T-helper 1 cell treated with Interleukin-12 subunit alpha and Interleukin-12 subunit beta and Interleukin-4 antibody, amounts not matched to agents 30 μg/mL and 1 μg/mL, for 36 hours (primary cell): Measurements from ENCODE around the gene CCDC200.
A peak's percentile ranks its signal among the peaks of the same experiment; 100 is the strongest.
"Not testable (repeated sequence)": the region's sequence is repeated elsewhere in the genome, so short reads cannot be mapped to it uniquely, and the experiment has no call there.

Source experiments
- H3K27ac Mint-ChIP-seq: one replicate; pipeline ENCODE4 v1.8.0; 2021; ENCODE audit warnings: mild to moderate bottlenecking, mixed read lengths
- H3K27me3 Mint-ChIP-seq: one replicate; pipeline ENCODE4 v1.8.0; 2021; ENCODE audit warnings: low read depth, mixed read lengths
- H3K36me3 Mint-ChIP-seq: one replicate; pipeline ENCODE4 v1.8.0; 2021; ENCODE audit warnings: low read depth, mixed read lengths
- H3K4me1 Mint-ChIP-seq: one replicate; pipeline ENCODE4 v1.8.0; 2021; ENCODE audit warnings: low read depth, mixed read lengths
- H3K4me3 Mint-ChIP-seq: one replicate; pipeline ENCODE4 v1.8.0; 2021; ENCODE audit warnings: mild to moderate bottlenecking, moderate library complexity, mixed read lengths
- H3K9me3 Mint-ChIP-seq: one replicate; pipeline ENCODE4 v1.8.0; 2021; ENCODE audit warnings: mixed read lengths

Gene CCDC200

DNA sequence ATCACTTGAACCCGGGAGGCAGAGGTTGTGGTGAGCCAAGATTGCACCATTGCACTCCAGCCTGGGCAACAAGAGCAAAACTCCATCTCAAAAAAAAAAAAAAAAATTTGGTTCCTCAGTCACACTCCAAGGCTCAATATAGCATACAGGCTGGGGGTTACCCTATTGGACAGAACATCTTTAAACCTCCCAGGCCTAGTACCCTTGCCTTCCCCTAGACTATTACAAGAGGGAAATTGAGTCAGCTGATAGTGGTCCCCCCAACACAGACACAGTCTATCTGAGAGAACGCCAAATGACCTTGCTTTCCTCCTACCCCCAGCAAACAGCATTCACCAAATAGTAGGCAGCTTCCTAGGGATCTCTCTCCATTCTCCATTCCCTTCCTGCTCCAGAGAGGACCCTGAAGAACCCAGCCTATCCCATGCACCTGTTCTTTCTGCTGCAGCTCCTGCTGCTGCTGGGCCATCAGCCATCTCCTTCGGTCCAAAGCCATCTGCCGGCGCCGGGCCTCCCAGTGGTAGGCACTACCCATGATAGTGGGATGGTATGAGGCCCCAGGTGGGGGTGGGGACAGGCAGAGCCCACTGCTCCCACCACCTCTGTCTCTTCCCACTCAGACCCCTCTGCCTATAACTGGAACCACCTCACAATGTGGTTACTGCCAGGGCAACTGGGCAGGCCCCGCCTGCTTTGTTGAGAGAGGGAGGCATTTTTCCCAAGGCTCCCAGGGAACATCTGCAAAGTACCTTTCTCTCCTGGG is at the start of gene CCDC200:
Gene CCDC200, minus strand, starts transcription at position 604 of the 763 bp plus-strand sequence. Its CDS starts 69 bp downstream, at position 535.
- H3K27me3 Mint-ChIP-seq, H3K36me3 Mint-ChIP-seq, H3K9me3 Mint-ChIP-seq, H3K27ac Mint-ChIP-seq, H3K4me3 Mint-ChIP-seq, H3K4me1 Mint-ChIP-seq: not testable (repeated sequence)

GRCh38 chr17:43272914-43273313 is 44.5 kb upstream of the CCDC200 start:
- not testable (repeated sequence) for H3K4me3 Mint-ChIP-seq, H3K9me3 Mint-ChIP-seq, H3K4me1 Mint-ChIP-seq, H3K27me3 Mint-ChIP-seq, H3K36me3 Mint-ChIP-seq, H3K27ac Mint-ChIP-seq

- peak overlapping the region; percentile 33 for H3K4me3 Mint-ChIP-seq
- H3K36me3 Mint-ChIP-seq, H3K4me1 Mint-ChIP-seq, H3K27me3 Mint-ChIP-seq, H3K9me3 Mint-ChIP-seq: not testable (repeated sequence)
- H3K27ac Mint-ChIP-seq: peak overlapping the region; percentile 78
These were observed 44.1 kb upstream of the CCDC200 start for GRCh38 chr17:43272483-43272882.

DNA sequence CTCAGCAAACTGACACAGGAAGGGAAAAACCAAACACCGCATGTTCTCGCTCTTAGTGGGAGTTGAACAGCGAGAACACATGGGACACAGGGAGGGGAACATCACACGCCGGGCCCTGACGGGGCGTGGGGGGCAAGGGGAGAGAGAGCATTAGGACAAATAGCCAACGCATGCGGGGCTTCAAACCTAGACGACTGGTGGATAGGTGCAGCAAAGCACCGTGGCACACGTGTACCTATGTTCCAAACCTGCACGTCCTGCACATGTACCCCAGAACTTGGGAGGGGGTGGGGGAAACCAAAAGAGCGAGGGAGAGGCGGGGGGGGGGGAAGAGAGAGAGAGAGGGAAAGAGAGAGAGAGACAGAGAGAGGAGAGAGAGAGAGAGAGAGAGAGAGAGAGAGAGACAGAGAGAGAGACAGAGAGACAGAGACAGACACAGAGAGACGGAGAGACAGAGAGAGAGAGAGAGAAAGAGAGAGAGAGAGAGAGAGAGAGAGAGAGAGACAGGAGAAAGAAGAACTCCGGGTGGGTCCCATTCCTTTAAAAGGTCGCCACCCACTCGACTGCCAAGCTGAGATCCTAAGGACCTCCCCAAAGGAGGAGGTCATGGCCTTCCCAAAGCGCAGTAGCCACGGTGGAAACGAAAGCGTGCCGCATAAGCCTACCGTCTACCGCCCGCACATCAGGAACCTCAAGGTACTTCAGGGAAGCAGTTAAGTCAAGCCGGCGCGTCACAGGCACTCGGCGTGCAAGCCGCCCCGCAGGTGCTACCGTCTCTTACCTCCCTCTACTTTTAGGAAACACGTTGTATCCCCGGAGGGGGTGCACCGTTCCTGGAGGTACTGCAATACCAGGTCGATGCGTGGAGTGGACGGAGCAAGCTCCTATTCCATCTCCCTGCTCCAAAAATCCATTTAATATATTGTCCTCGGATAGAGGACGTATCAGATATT is 42.4 kb upstream of the CCDC200 start:
- H3K4me3 Mint-ChIP-seq, H3K9me3 Mint-ChIP-seq, H3K27ac Mint-ChIP-seq, H3K27me3 Mint-ChIP-seq, H3K36me3 Mint-ChIP-seq, H3K4me1 Mint-ChIP-seq: not testable (repeated sequence)

- not testable (repeated sequence) for H3K27me3 Mint-ChIP-seq, H3K9me3 Mint-ChIP-seq, H3K27ac Mint-ChIP-seq, H3K4me3 Mint-ChIP-seq, H3K4me1 Mint-ChIP-seq, H3K36me3 Mint-ChIP-seq
These were observed 18.0 kb upstream of the CCDC200 start for GRCh38 chr17:43246456-43246855.

DNA sequence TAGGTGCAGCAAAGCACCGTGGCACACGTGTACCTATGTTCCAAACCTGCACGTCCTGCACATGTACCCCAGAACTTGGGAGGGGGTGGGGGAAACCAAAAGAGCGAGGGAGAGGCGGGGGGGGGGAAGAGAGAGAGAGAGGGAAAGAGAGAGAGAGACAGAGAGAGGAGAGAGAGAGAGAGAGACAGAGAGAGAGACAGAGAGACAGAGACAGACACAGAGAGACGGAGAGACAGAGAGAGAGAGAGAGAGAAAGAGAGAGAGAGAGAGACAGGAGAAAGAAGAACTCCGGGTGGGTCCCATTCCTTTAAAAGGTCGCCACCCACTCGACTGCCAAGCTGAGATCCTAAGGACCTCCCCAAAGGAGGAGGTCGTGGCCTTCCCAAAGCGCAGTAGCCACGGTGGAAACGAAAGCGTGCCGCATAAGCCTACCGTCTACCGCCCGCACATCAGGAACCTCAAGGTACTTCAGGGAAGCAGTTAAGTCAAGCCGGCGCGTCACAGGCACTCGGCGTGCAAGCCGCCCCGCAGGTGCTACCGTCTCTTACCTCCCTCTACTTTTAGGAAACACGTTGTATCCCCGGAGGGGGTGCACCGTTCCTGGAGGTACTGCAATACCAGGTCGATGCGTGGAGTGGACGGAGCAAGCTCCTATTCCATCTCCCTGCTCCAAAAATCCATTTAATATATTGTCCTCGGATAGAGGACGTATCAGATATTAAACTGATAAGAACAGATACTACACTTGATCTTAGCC is 12.4 kb upstream of the CCDC200 start:
- H3K27ac Mint-ChIP-seq, H3K36me3 Mint-ChIP-seq, H3K4me3 Mint-ChIP-seq, H3K27me3 Mint-ChIP-seq, H3K9me3 Mint-ChIP-seq, H3K4me1 Mint-ChIP-seq: not testable (repeated sequence)

DNA sequence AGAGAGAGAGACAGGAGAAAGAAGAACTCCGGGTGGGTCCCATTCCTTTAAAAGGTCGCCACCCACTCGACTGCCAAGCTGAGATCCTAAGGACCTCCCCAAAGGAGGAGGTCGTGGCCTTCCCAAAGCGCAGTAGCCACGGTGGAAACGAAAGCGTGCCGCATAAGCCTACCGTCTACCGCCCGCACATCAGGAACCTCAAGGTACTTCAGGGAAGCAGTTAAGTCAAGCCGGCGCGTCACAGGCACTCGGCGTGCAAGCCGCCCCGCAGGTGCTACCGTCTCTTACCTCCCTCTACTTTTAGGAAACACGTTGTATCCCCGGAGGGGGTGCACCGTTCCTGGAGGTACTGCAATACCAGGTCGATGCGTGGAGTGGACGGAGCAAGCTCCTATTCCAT is 11.2 kb upstream of the CCDC200 start:
- not testable (repeated sequence) for H3K4me3 Mint-ChIP-seq, H3K4me1 Mint-ChIP-seq, H3K9me3 Mint-ChIP-seq, H3K27me3 Mint-ChIP-seq, H3K36me3 Mint-ChIP-seq, H3K27ac Mint-ChIP-seq

DNA sequence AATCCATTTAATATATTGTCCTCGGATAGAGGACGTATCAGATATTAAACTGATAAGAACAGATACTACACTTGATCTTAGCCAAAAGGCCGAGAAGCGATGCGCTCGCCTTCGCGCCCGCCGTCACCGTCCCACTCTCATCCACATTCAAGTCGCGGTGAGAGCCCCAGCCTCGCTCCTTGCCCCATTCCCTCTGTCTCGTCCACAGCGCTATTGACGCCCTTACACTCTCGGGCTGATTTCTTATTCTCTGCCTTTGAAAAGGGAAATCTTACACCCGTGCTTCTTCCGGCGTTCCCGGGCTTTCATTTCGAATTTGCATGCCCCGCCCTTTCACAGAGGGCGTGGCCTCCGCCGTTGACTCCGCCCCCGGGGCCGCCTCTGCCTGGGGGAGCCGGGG is 5.5 kb upstream of the CCDC200 start, which contains the start of gene RNU2-1:
Gene RNU2-1, minus strand, starts transcription at position 101 of the 400 bp plus-strand sequence.
- not testable (repeated sequence) for H3K27me3 Mint-ChIP-seq, H3K9me3 Mint-ChIP-seq, H3K36me3 Mint-ChIP-seq, H3K4me3 Mint-ChIP-seq, H3K4me1 Mint-ChIP-seq
- peak within 1 kb of the TSS; percentile 45 for H3K27ac Mint-ChIP-seq

GRCh38 chr17:43233263-43233662 is 4.8 kb upstream of the CCDC200 start:
- H3K27ac Mint-ChIP-seq: peak overlapping the region; percentile 45
- not testable (repeated sequence) for H3K36me3 Mint-ChIP-seq, H3K4me1 Mint-ChIP-seq, H3K4me3 Mint-ChIP-seq, H3K27me3 Mint-ChIP-seq, H3K9me3 Mint-ChIP-seq

DNA sequence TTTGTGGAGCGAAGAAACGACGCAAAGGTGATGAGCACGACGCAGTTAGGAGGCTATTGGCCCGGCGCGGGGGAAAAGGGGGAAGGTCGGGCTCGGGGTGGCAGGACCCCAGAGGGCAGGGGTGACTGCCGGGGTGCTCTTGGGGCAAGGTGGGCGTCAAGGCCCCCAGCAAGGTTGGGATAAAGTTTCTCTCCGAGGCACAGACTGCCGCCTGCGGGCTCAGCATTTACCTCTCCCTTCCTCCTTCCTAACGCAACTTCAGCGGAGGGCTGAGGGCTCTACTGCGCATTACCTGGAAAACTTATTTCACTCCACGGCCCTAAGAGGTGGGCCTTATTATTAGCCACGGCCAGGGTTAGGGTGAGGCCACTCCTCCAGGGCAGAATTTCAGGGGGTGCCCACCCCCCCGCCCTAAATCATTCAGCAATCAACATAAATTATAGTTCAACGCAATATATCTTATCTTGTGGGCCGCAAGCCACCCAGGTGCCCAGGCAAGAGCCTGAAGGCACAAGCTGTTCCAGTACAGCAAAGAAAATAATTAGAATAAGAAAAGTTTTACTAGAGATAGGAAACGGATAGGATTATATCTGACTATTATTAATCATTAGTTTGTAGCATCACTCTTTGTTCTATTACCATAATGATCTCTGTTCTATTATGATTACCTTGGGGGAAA is 3.7 kb upstream of the CCDC200 start:
- H3K27ac Mint-ChIP-seq, H3K27me3 Mint-ChIP-seq, H3K4me3 Mint-ChIP-seq, H3K4me1 Mint-ChIP-seq, H3K36me3 Mint-ChIP-seq, H3K9me3 Mint-ChIP-seq: not testable (repeated sequence)

DNA sequence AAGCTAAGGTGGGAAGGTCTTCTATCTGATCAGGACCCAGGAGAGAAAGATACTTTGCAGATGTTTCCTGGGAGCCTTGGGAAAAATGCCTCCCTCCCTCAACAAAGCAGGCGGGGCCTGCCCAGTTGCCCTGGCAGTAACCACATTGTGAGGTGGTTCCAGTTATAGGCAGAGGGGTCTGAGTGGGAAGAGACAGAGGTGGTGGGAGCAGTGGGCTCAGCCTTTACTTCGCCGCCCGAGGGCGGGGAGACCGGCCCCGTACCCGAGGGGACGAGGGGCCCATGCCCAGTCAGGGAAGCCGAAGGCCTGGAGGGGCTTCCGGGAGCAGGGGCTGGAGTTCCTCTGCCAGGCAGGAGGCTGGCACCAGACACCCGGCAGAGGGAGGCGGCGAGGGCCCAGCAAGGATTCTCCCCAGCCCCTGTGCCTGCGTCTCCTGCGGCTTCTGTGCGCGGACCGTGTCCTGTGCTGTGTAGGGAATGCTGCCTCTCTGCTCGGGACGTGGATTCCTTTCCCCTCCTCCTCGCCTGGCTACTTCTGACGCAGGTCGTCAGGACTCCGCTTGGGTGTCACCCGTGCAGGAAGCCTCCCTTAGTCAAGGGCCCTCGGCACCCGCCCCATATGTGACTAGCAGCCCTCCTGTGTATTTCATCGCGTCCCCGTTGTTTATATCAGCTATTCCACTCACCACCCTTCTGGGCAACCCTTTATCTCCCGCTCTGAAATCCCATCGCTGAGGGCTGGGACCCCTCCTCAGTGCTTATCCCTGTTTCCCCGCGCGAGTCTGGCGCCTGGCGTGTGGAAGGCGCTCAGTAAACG is 3.0 kb upstream of the CCDC200 start:
- H3K4me3 Mint-ChIP-seq, H3K36me3 Mint-ChIP-seq, H3K4me1 Mint-ChIP-seq, H3K9me3 Mint-ChIP-seq, H3K27me3 Mint-ChIP-seq, H3K27ac Mint-ChIP-seq: not testable (repeated sequence)

- Mint-ChIP-seq H3K27ac (no peak overlapping the region), H3K4me3 (no peak overlapping the region), H3K9me3 (no peaks in the 10 kb centered on the region), H3K36me3 (peaks cover 6% of the 10 kb centered on the region), H3K27me3 (no peaks in the 10 kb centered on the region), H3K4me1 (peaks cover 3% of the 10 kb centered on the region)
These were observed 2.0 kb downstream of the CCDC200 start for GRCh38 chr17:43226393-43226792.

GRCh38 chr17:43224146-43224705 is 4.2 kb downstream of the CCDC200 start:
- Mint-ChIP-seq H3K4me1 (peaks cover 6% of the 10 kb centered on the region), H3K9me3 (no peaks in the 10 kb centered on the region), H3K36me3 (peaks cover 6% of the 10 kb centered on the region), H3K27me3 (no peaks in the 10 kb centered on the region), H3K27ac (no peak overlapping the region), H3K4me3 (no peak overlapping the region)
